ENCODE results near the gene PLEKHA6. TPM values are rescaled to one million over a fixed set of nuclear protein-coding genes. Genes with fewer than 3 reads are reported as not detected.

Gene PLEKHA6
- total and polyA plus RNA-seq, 8 donors = 9.5 to 23.8 (median 15.0) TPM

DNA sequence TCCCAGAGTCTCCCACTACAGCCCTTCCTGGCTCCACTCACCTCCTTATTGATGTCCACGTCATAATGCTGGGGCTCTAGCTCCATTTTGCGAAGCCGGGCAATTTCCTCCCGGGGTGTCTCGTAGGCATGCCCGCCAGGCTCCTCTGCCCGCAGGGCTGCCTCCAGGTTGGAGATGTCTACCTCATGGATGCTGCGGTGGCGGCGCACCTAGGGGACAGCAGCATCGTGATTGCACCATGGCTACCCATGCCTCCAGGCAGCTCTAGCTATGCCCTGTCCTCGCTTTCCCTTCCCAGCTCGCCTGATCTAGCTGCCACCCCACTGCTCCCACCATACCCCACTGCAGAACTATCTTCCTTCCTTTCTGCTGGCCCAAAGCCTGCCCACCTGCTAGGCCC lies 130.8 kb downstream of the PLEKHA6 start:
- 97 to 98% methylated on average over 13 of the region's 13 CpGs for WGBS, 2 donors
- peaks cover 0 to 28% (median 0%) of the 10 kb centered on the region in 3 donors for H3K36me3 ChIP-seq
- DNase-seq = no peak

DNA sequence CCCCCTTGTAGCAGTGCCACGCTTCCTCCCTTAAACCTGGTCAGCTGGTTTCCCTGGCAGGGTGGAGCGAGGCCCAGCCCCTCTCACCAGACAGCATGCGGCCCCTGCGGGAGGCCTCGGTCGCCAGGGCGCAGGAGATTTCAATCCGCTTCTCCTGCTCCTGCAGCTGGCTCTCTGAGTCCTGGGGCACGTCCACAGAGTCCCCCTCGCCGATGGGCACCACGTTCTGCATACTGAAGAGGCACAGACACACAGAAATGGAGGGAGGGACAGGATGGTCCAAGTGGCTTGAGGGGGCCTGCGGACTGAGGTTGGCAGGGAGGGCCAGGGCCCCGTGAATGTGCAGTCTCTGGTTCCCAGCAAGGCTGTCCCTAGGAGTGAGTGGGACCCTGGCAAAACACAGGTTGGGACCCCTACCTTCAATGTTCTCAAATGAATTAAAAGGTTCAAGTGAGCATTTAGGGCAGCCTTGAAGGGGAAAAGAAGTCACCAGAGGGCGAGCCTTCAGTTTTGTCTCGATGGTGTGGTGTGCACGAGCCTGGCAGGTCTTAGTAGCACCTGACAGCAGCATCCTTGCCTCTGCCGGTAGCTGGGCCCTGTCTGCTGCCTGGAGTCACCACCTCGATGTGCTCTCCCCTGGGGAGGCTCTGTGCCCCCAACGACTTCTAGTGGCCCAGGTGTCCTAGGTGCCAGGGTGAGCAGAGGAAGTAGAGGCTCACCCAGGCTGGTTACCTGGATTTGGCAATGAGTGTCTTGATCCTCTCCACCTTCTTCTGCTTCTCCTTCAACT lies 131.5 kb downstream of the PLEKHA6 start:
- Histone ChIP-seq H3K9me3 (no peaks in the 10 kb centered on the region), H3K27ac (no peak overlapping the region), H3K4me3 (no peak overlapping the region), H3K27me3 (no peaks in the 10 kb centered on the region), H3K4me1 (no peaks in the 10 kb centered on the region), H3K36me3 (peaks cover 0 to 28% (median 0%) of the 10 kb centered on the region in 3 donors)
- 87 to 89% methylated on average over 20 of the region's 20 CpGs for WGBS, 2 donors
- ATAC-seq (no peak), FAIRE-seq (no peak), DNase-seq (no peak)
- TF ChIP-seq CTCF (IDR thresholded peaks at IDR 0.05) = no peak
- intact Hi-C loops (cut with DNase I) = no loop called here

More for the DNA sequence above, 130.8 kb downstream of the PLEKHA6 start:
- ATAC-seq (no peak), FAIRE-seq (no peak)
- no peaks in the 10 kb centered on the region for H3K27me3 ChIP-seq
- no peaks in the 10 kb centered on the region for H3K4me1 ChIP-seq
- no peak overlapping the region for H3K4me3 ChIP-seq
- H3K27ac ChIP-seq = no peak overlapping the region
- no peaks in the 10 kb centered on the region for H3K9me3 ChIP-seq
- TF ChIP-seq CTCF (IDR thresholded peaks at IDR 0.05) = no peak
- intact Hi-C loops (cut with DNase I) = no loop called here

DNA sequence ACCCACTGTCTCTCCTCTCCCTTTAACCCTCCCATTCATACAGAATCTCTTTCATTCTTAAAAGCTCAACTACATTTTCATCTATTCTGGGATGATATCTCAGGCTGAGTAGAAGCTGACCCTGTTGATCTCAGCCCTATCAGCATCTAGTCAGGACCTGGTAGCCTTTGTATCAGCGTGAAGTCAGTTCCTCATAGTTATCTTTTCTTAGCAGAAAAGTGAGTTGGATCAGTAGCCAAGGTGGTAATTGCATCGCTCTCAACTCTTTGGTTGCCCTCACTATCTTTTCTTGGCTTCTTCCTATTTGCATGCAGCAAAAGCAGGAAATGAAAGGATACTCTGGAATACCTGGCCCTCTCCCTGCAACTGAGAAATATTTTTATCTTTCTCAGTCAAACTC lies 132.4 kb downstream of the PLEKHA6 start:
- Histone ChIP-seq H3K4me3 (no peak overlapping the region), H3K4me1 (no peaks in the 10 kb centered on the region), H3K27me3 (no peaks in the 10 kb centered on the region), H3K9me3 (no peaks in the 10 kb centered on the region), H3K36me3 (peaks cover 0 to 34% (median 0%) of the 10 kb centered on the region in 3 donors), H3K27ac (no peak overlapping the region)
- DNase-seq (no peak), ATAC-seq (no peak), FAIRE-seq (no peak)
- WGBS, 2 donors = 94 to 97% methylated on average over 2 of the region's 2 CpGs
- intact Hi-C loops (cut with DNase I) = no loop called here
- TF ChIP-seq CTCF (IDR thresholded peaks at IDR 0.05) = no peak

DNA sequence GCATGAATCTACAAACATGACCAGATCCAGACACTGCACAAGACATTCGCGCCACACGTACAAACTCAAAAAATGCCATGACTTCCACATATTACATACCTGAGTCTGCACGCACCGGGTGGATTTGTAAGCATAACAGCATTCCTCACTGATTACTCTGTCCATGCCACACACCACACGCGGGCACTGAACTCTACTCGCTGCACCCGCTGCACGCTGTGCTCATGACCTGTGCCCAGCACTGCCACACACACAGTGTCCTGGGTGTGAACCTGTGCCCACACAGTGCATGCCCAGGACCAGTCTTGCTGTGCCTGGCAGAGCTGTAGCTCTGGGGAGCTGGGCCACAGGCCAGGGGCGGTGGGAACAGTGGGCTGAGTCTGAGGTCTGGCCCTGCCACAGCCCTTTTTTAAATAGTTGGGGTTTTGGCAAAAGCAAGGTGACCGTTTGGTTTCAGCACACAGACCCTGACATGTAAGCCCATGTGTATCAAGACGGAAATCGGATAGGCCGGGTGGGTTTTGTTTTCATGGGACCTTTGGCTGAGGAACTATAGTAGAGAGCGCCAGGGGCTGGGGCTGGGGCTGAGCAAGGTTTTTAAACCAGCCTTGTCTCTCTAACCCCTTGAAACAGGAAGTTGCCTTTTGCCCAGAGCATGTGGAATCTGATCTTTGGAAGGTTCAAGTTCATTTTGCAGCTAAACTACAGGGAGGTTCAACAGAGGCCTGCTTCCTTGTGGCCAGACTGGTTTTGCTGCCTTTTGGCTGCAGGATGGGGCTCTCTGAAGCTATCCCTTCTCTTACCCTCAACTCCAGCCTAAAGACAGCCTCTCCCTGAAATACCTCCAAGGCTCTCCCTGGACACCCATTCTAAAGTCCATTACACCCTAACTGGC lies 133.6 kb downstream of the PLEKHA6 start:
- intact Hi-C loops (cut with DNase I) = no loop called here
- Histone ChIP-seq H3K9me3 (no peaks in the 10 kb centered on the region), H3K27me3 (no peaks in the 10 kb centered on the region), H3K4me1 (no peaks in the 10 kb centered on the region), H3K27ac (peak overlapping the region in 1 of 4 donors; percentile 32), H3K36me3 (peaks cover 0 to 40% (median 0%) of the 10 kb centered on the region in 3 donors), H3K4me3 (no peak overlapping the region)
- FAIRE-seq (no peak), ATAC-seq (peak in 3 of 4 donors; percentile 58 to 63 (median 60)), DNase-seq (no peak)
- 73 to 82% methylated on average over 16 of the region's 16 CpGs for WGBS, 2 donors
- no peak for TF ChIP-seq CTCF (IDR thresholded peaks at IDR 0.05)
